ENCODE data around the gene POPDC3. TPM values are rescaled to one million over a fixed set of nuclear protein-coding genes. Genes with fewer than 3 reads are reported as not detected.
A peak's percentile ranks its signal among the peaks of the same experiment; 100 is the strongest.

Gene POPDC3
- total and polyA plus RNA-seq, 10 of the 15 experiments (the other 5 are each of a cell fraction or from before 2014, with no cell fraction given), result 1.6 TPM; not detected in 9

GRCh38 chr6:105153676-105154075 lies 26.1 kb downstream of the POPDC3 start:
- Histone ChIP-seq H4K20me1 (ENCODE audit: control insufficient read depth, insufficient read depth) (no peaks in the 10 kb centered on the region), H3K4me2 (ENCODE audit: control insufficient read depth, insufficient read depth) (no peak overlapping the region), H3K9me3 (replicated peaks; ENCODE audit: control insufficient read depth, insufficient read depth, low read length) (peaks cover 2% of the 10 kb centered on the region; the same call in 2 of the 3 replicates), H3K9ac (ENCODE audit: control insufficient read depth, insufficient read depth, low read length) (no peak overlapping the region), H3K36me3 (ENCODE audit: control insufficient read depth in 2 of 2, insufficient read depth in 2 of 2, low read length in 1 of 2) (no peaks in the 10 kb centered on the region), H3K79me2 (ENCODE audit: control insufficient read depth, insufficient read depth, low read length) (no peaks in the 10 kb centered on the region), H3K4me1 (ENCODE audit: control insufficient read depth, insufficient read depth, low read length) (no peaks in the 10 kb centered on the region; the same call in 1 of the 2 replicates), H3K27ac (ENCODE audit: control insufficient read depth, insufficient read depth) (no peak overlapping the region), H2AFZ (ENCODE audit: control insufficient read depth, low read depth, low read length) (no peak overlapping the region), H3K27me3 (replicated peaks in 1 of 2; ENCODE audit: control insufficient read depth in 2 of 2, insufficient read depth in 2 of 2, low read length in 1 of 2) (no peaks in the 10 kb centered on the region), H3K4me3 (no peak overlapping the region)
- ChIA-PET CTCF (interaction anchor here (1.0 kb wide), 1 partner anchor 36 kb away, joined by 4 read pairs; no protein-coding TSS in a partner anchor), POLR2A (no interaction called here), RAD21 (ENCODE audit: unreplicated experiment) (no interaction called here), SMC1A (ENCODE audit: uncharacterized antibody, unreplicated experiment) (interaction anchor here (0.8 kb wide), 1 partner anchor 76 kb away, joined by 3 read pairs; no protein-coding TSS in a partner anchor)
- 39% methylated on average over 3 of the region's 3 CpGs for WGBS (ENCODE audit: insufficient coverage, insufficient replicate concordance, low lambda C conversion rate, missing lambda C conversion rate)
- ATAC-seq, result peak; percentile 41; the same call in 2 of the 3 replicates
- DNase-seq (ENCODE audit: low read depth, low spot score), result no peak
- in situ Hi-C loops (cut with MboI), result no loop called here
- BruUV-seq (replicated peaks), result no TSS peak
- TF ChIP-seq SUZ12 (IDR thresholded peaks at IDR 0.05; ENCODE audit: unreplicated experiment) (no peak), GATAD2B (conservative IDR thresholded peaks at IDR 0.05; ENCODE audit: low read depth) (no peak), CBX3 (IDR thresholded peaks at IDR 0.05; ENCODE audit: borderline replicate concordance, low read depth) (no peak), RUNX3 (IDR thresholded peaks at IDR 0.05; ENCODE audit: low read length) (no peak), USF1 (IDR thresholded peaks at IDR 0.05; ENCODE audit: borderline replicate concordance, extremely low read length, insufficient read depth, low read depth, low read length) (no peak), RAD21 (IDR thresholded peaks at IDR 0.05; ENCODE audit: insufficient read depth, low read depth, low read length) (no peak), MEF2B (IDR thresholded peaks at IDR 0.05; ENCODE audit: partially characterized antibody, poor library complexity, severe bottlenecking) (no peak), LARP7 (IDR thresholded peaks at IDR 0.05) (no peak), SPI1 (IDR thresholded peaks at IDR 0.05; ENCODE audit: borderline replicate concordance, insufficient read depth, low read depth, low read length) (no peak), RAD51 (IDR thresholded peaks at IDR 0.05) (no peak), BACH1 (IDR thresholded peaks at IDR 0.05; ENCODE audit: borderline replicate concordance) (no peak), SMAD5 (IDR thresholded peaks at IDR 0.05; ENCODE audit: low read depth) (no peak), ZNF384 (IDR thresholded peaks at IDR 0.05; ENCODE audit: borderline replicate concordance, low read depth, low read length) (no peak), SRF (IDR thresholded peaks at IDR 0.05; ENCODE audit: low read depth in 2 of 2, low read length in 2 of 2) (no peak), ZZZ3 (IDR thresholded peaks at IDR 0.05; ENCODE audit: control insufficient read depth, insufficient read length, low read depth) (no peak), JUND (IDR thresholded peaks at IDR 0.05; ENCODE audit: low read depth, low read length) (no peak)
- peak; percentile 38 for FAIRE-seq
- intact Hi-C loops (cut with micrococcal nuclease; ENCODE audit: unreplicated experiment), result no loop called here

Measured in GM12878 (cell line).